22Rv1 (cell line): ENCODE measurements around the gene SREBF2.

Experiments
- CTCF ChIP-seq: fragments of 450-650 bp; IDR thresholded peaks from 2 replicates; pipeline ENCODE4 v1.5.1; 2017; ENCODE audit warnings: mild to moderate bottlenecking
- ZFX ChIP-seq: fragments of 450-650 bp; IDR thresholded peaks from 2 replicates; pipeline ENCODE4 v1.6.1; 2017; ENCODE audit warnings: antibody characterized with exemption, borderline replicate concordance

GRCh38 chr22:41831828-41832552 is 915 bp upstream of the SREBF2 start:
- TF ChIP-seq CTCF = no peak
- TF ChIP-seq ZFX = no peak
